Activated naive CD4-positive, alpha-beta T cell treated with anti-CD3 and anti-CD28 coated beads for 36 hours (primary cell): ENCODE measurements around the gene ARHGAP19. TPM values are rescaled to one million over a fixed set of nuclear protein-coding genes. Genes with fewer than 3 reads are reported as not detected.
A peak's percentile ranks its signal among the peaks of the same experiment; 100 is the strongest.
"Not testable (repeated sequence)": the region's sequence is repeated elsewhere in the genome, so short reads cannot be mapped to it uniquely, and the experiment has no call there.

Experiments used
- CTCF ChIA-PET: fragments of 350-600 bp; sonication (Branson Sonifier 250); formaldehyde crosslinking; loops from one replicate; lab custom pipeline; 2021; ENCODE audit warnings: antibody characterized with exemption; lab: Charles Lee
- DNase-seq: peaks from one replicate; pipeline ENCODE4 v3.0.0-alpha.2; 2020
- H3K27ac Mint-ChIP-seq: one replicate; pipeline ENCODE4 v1.8.0; 2021; ENCODE audit warnings: mild to moderate bottlenecking, mixed read lengths
- H3K27me3 Mint-ChIP-seq: one replicate; pipeline ENCODE4 v1.8.0; 2021; ENCODE audit warnings: low read depth, mixed read lengths
- H3K36me3 Mint-ChIP-seq: one replicate; pipeline ENCODE4 v1.8.0; 2021; ENCODE audit warnings: low read depth, mixed read lengths
- H3K4me1 Mint-ChIP-seq: one replicate; pipeline ENCODE4 v1.8.0; 2021; ENCODE audit warnings: low read depth, mixed read lengths
- H3K4me3 Mint-ChIP-seq: one replicate; pipeline ENCODE4 v1.8.0; 2021; ENCODE audit warnings: mild to moderate bottlenecking, moderate library complexity, mixed read lengths
- H3K9me3 Mint-ChIP-seq: one replicate; pipeline ENCODE4 v1.8.0; 2021; ENCODE audit warnings: mixed read lengths
- intact Hi-C: fragments of 100-400 bp; cut with micrococcal nuclease; formaldehyde crosslinking; loops from one replicate; pipeline ENCODE4 v1.15.1; 2023
- total RNA-seq, 2 experiments: library from RNA; stranded (reverse); gene quantifications; one replicate each; pipeline ENCODE4 v1.2.3, GENCODE V29; 2021

The ARHGAP19 gene
- total RNA-seq, 2 experiments from 2014 or later, result 76.7 to 91.9 TPM

DNA sequence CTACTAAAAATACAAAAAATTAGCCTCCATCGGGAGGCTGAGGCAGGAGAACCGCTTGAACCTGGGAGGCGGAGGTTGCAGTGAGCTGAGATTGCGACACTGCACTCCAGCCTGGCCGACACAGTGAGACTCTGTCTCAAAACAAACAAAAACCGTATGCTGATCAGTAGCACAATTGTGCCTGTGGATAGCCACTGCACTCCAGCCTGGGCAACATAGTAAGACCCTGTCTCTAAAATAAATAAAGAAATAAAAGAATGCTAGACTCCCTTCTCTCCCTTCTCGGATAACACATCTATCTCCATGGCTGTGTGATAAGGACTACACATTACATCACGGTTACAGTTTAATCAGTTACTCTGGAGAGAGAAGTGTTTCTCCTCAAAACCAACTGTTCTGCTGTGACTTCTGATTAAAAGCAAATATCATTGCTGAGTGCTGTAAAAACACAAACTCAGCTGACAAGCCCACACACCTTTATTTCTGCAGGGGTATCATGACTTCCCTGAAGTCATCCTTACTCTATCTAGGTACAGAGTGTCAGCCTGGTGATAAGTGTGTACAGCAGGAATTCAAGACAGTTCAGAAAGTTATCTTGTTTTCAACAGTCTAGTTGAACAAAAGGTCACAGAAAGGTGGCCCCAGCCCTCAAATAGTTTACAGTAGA is 5.3 kb upstream of the ARHGAP19 start:
- Mint-ChIP-seq H3K4me1 (peaks cover 2% of the 10 kb centered on the region), H3K27me3 (no peaks in the 10 kb centered on the region), H3K4me3 (no peak overlapping the region), H3K36me3 (no peaks in the 10 kb centered on the region), H3K9me3 (no peaks in the 10 kb centered on the region), H3K27ac (no peak overlapping the region)
- no peak for DNase-seq
- intact Hi-C loops, result no loop called here
- CTCF ChIA-PET, result no interaction called here

GRCh38 chr10:97292862-97293198 is 393 bp upstream of the ARHGAP19 start:
- H3K27me3 Mint-ChIP-seq, result no peaks in the 10 kb centered on the region
- intact Hi-C loops, result loop anchor here (1.0 to 5.0 kb wide), 12 partner anchors 26 to 839 kb away; partner anchors contain the start of genes AVPI1, FRAT1, FRAT2 and LCOR
- H3K9me3 Mint-ChIP-seq, result no peaks in the 10 kb centered on the region
- peaks cover 23% of the 10 kb centered on the region for H3K4me1 Mint-ChIP-seq
- DNase-seq, result no peak
- peak overlapping the region; percentile 91 for H3K4me3 Mint-ChIP-seq
- H3K27ac Mint-ChIP-seq, result no peak overlapping the region
- H3K36me3 Mint-ChIP-seq, result peaks cover 8% of the 10 kb centered on the region
- CTCF ChIA-PET, result interaction anchor here (0.6 kb wide), 1 partner anchor 636 kb away, joined by 3 read pairs; no protein-coding TSS in a partner anchor

- no peaks in the 10 kb centered on the region for H3K27me3 Mint-ChIP-seq
- intact Hi-C loops, result loop anchor here (1.0 to 5.0 kb wide), 12 partner anchors 28 to 841 kb away; partner anchors contain the start of genes AVPI1, FRAT1, FRAT2 and LCOR
- H3K9me3 Mint-ChIP-seq, result no peaks in the 10 kb centered on the region
- CTCF ChIA-PET, result interaction anchor here (2.0 kb wide), 1 partner anchor 13 kb away, joined by 8 read pairs; no protein-coding TSS in a partner anchor
- peaks cover 12% of the 10 kb centered on the region for H3K36me3 Mint-ChIP-seq
- peak overlapping the region; percentile 91 for H3K4me3 Mint-ChIP-seq
- DNase-seq, result no peak
- peak overlapping the region; percentile 88 for H3K27ac Mint-ChIP-seq
- H3K4me1 Mint-ChIP-seq, result peaks cover 23% of the 10 kb centered on the region
Observed at GRCh38 chr10:97291357-97292096, 910 bp downstream of the ARHGAP19 start.

- intact Hi-C loops, result loop anchor here (5.0 kb wide), 1 partner anchor 842 kb away; the partner anchor contains the start of gene R3HCC1L
- H3K36me3 Mint-ChIP-seq, result peaks cover 12% of the 10 kb centered on the region
- H3K4me3 Mint-ChIP-seq, result peak overlapping the region; percentile 29
- not testable (repeated sequence) for H3K27ac Mint-ChIP-seq, H3K9me3 Mint-ChIP-seq, DNase-seq, H3K27me3 Mint-ChIP-seq
- CTCF ChIA-PET, result interaction anchor here (0.6 to 2.0 kb wide), 2 partner anchors 12 to 140 kb away, joined by 3 to 8 read pairs; no protein-coding TSS in a partner anchor
- H3K4me1 Mint-ChIP-seq, result peaks cover 23% of the 10 kb centered on the region
Observed at GRCh38 chr10:97290576-97291356, 1.7 kb downstream of the ARHGAP19 start.

GRCh38 chr10:97290076-97290475 is 2.4 kb downstream of the ARHGAP19 start:
- H3K27me3 Mint-ChIP-seq, DNase-seq, H3K9me3 Mint-ChIP-seq, H3K4me3 Mint-ChIP-seq, H3K27ac Mint-ChIP-seq: not testable (repeated sequence)
- intact Hi-C loops, result loop anchor here (5.0 kb wide), 1 partner anchor 842 kb away; the partner anchor contains the start of gene R3HCC1L
- CTCF ChIA-PET, result interaction anchor here (0.5 to 2.0 kb wide), 2 partner anchors 11 to 50 kb away, joined by 3 to 8 read pairs; no protein-coding TSS in a partner anchor
- H3K4me1 Mint-ChIP-seq, result peaks cover 23% of the 10 kb centered on the region
- H3K36me3 Mint-ChIP-seq, result peaks cover 12% of the 10 kb centered on the region

DNA sequence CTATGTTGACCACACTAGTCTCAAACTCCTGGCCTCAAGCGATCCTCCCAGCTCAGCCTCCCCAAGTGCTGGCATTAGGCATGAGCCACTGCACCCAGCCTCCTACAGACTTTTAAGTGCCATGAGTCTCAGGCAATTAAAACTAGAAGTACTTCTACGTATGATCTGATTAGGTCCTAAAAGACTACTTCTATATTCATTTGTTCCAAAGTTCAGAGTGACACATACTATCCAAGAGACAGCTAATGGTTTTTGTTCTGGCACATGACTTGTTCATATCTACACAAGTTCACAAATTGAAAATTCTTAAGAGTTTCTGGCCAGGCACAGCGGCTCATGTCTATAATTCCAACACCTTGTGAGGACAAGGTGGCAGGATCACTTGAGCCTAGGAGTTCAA is 11.7 kb downstream of the ARHGAP19 start:
- no peak overlapping the region for H3K27ac Mint-ChIP-seq

GRCh38 chr10:97279121-97279815 is 13.2 kb downstream of the ARHGAP19 start:
- peaks cover 12% of the 10 kb centered on the region for H3K4me1 Mint-ChIP-seq
- no peak for DNase-seq
- no peak overlapping the region for H3K4me3 Mint-ChIP-seq
- H3K9me3 Mint-ChIP-seq, result no peaks in the 10 kb centered on the region
- no peaks in the 10 kb centered on the region for H3K27me3 Mint-ChIP-seq
- H3K27ac Mint-ChIP-seq, result no peak overlapping the region
- CTCF ChIA-PET, result interaction anchor here (0.6 to 5.2 kb wide), 29 partner anchors 9 to 478 kb away, joined by 3 to 39 read pairs (median 4); partner anchors contain the start of genes FRAT1, FRAT2 and RRP12
- H3K36me3 Mint-ChIP-seq, result no peaks in the 10 kb centered on the region
- intact Hi-C loops, result loop anchor here (2.0 kb wide), 3 partner anchors 42 to 76 kb away; no protein-coding TSS in a partner anchor

More for the DNA sequence above, 11.7 kb downstream of the ARHGAP19 start:
- H3K36me3 Mint-ChIP-seq, result no peaks in the 10 kb centered on the region
- no peaks in the 10 kb centered on the region for H3K9me3 Mint-ChIP-seq
- H3K4me3 Mint-ChIP-seq, result no peak overlapping the region
- no peaks in the 10 kb centered on the region for H3K27me3 Mint-ChIP-seq
- H3K4me1 Mint-ChIP-seq, result peaks cover 12% of the 10 kb centered on the region
- CTCF ChIA-PET, result interaction anchor here (0.5 to 5.2 kb wide), 2 partner anchors 52 to 183 kb away, joined by 4 to 39 read pairs; partner anchors contain the start of gene FRAT2
- intact Hi-C loops, result no loop called here
- no peak for DNase-seq

- no peak overlapping the region for H3K4me3 Mint-ChIP-seq
- H3K27ac Mint-ChIP-seq, result no peak overlapping the region
- no peaks in the 10 kb centered on the region for H3K36me3 Mint-ChIP-seq
- H3K27me3 Mint-ChIP-seq, result no peaks in the 10 kb centered on the region
- DNase-seq, result no peak
- CTCF ChIA-PET, result interaction anchor here (0.6 to 5.2 kb wide), 29 partner anchors 8 to 479 kb away, joined by 3 to 39 read pairs (median 4); partner anchors contain the start of genes FRAT1, FRAT2 and RRP12
- intact Hi-C loops, result loop anchor here (2.0 kb wide), 3 partner anchors 42 to 76 kb away; no protein-coding TSS in a partner anchor
- H3K9me3 Mint-ChIP-seq, result no peaks in the 10 kb centered on the region
- peaks cover 12% of the 10 kb centered on the region for H3K4me1 Mint-ChIP-seq
Observed at GRCh38 chr10:97278491-97278989, 13.9 kb downstream of the ARHGAP19 start.

- no peak for DNase-seq
- H3K4me1 Mint-ChIP-seq, result peaks cover 12% of the 10 kb centered on the region
- no peak overlapping the region for H3K27ac Mint-ChIP-seq
- H3K4me3 Mint-ChIP-seq, result no peak overlapping the region
- intact Hi-C loops, result no loop called here
- no peaks in the 10 kb centered on the region for H3K36me3 Mint-ChIP-seq
- CTCF ChIA-PET, result interaction anchor here (1.0 to 5.2 kb wide), 6 partner anchors 11 to 81 kb away, joined by 3 to 39 read pairs (median 10); partner anchors contain the start of genes FRAT1 and FRAT2
- H3K27me3 Mint-ChIP-seq, result no peaks in the 10 kb centered on the region
- no peaks in the 10 kb centered on the region for H3K9me3 Mint-ChIP-seq
Observed at GRCh38 chr10:97277551-97277950, 14.9 kb downstream of the ARHGAP19 start.

- Mint-ChIP-seq H3K9me3 (no peaks in the 10 kb centered on the region), H3K4me3 (no peak overlapping the region), H3K27ac (no peak overlapping the region), H3K27me3 (no peaks in the 10 kb centered on the region), H3K4me1 (peaks cover 4% of the 10 kb centered on the region), H3K36me3 (no peaks in the 10 kb centered on the region)
- DNase-seq, result no peak
- intact Hi-C loops, result no loop called here
- CTCF ChIA-PET, result interaction anchor here (0.6 to 1.7 kb wide), 2 partner anchors 58 to 249 kb away, joined by 3 to 5 read pairs; no protein-coding TSS in a partner anchor
Observed at GRCh38 chr10:97274828-97275227, 17.6 kb downstream of the ARHGAP19 start.

DNA sequence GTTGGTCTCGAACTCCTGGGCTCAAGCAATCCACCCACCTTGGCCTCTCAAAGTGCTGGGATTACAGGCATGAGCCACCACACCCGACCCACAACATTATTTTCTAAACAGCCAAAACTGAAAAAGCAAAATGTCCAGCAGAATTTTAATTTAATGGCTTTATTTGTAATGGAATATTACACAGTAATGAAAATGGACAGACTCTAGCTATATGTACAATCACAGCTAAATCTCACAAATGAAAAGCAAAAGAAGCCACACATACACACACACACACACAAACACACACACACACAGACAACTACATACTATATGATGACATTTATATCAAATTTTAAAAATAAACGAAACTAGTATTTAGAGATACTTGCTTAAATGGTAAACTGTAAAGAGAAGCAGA is 18.7 kb downstream of the ARHGAP19 start:
- Mint-ChIP-seq H3K4me1 (peaks cover 2% of the 10 kb centered on the region), H3K4me3 (no peak overlapping the region), H3K9me3 (no peaks in the 10 kb centered on the region), H3K27ac (no peak overlapping the region), H3K27me3 (no peaks in the 10 kb centered on the region), H3K36me3 (no peaks in the 10 kb centered on the region)
- CTCF ChIA-PET, result interaction anchor here (1.3 to 1.7 kb wide), 2 partner anchors 9 to 59 kb away, joined by 4 to 5 read pairs; no protein-coding TSS in a partner anchor
- no peak for DNase-seq
- intact Hi-C loops, result no loop called here
